M059J (cell line): ENCODE data around the gene OPN1LW. TPM values are rescaled to one million over a fixed set of nuclear protein-coding genes. Genes with fewer than 3 reads are reported as not detected.
"Not testable (repeated sequence)": the region's sequence is repeated elsewhere in the genome, so short reads cannot be mapped to it uniquely, and the experiment has no call there.

ENCODE experiments used
- DNase-seq: peaks from one replicate; pipeline ENCODE4 v3.0.0-alpha.2; 2012; ENCODE audit warnings: low read depth
- total RNA-seq: library from RNA; depleted of rRNA; stranded (reverse); fragments of >200 nt; shearing (Covaris generic); gene quantifications from 2 replicates; pipeline ENCODE4 v1.2.3, GENCODE V29; 2014; rRNA removed

Gene OPN1LW
- total RNA-seq: not detected in 2 replicates

DNA sequence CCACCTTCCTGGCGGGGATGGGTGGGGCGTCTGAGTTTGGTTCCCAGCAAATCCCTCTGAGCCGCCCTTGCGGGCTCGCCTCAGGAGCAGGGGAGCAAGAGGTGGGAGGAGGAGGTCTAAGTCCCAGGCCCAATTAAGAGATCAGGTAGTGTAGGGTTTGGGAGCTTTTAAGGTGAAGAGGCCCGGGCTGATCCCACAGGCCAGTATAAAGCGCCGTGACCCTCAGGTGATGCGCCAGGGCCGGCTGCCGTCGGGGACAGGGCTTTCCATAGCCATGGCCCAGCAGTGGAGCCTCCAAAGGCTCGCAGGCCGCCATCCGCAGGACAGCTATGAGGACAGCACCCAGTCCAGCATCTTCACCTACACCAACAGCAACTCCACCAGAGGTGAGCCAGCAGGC, at the start of gene OPN1LW:
OPN1LW (plus strand) TSS at position 234 of the 400 bp plus-strand sequence; CDS start at position 275, 41 bp downstream.
- DNase-seq: not testable (repeated sequence)

DNA sequence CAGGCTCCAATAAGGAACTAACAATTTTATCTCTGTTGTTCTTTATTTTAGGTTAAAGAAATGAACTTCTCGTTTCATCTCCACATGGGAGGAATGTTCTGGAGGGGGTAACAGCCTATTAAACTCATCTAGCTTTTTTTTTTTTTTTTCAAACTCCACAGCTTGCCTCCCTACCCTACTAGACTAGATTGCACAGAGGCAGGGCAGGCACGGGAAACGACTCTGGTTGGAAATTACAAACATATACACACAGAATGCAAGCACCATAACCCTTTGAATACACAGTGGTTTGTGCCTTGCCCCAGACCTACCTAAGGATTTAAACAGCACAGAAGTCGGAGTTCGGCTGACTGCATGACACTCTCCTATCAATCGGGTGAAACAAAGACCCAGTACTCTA, 49.2 kb upstream of the OPN1LW start:
- no peak for DNase-seq

DNA sequence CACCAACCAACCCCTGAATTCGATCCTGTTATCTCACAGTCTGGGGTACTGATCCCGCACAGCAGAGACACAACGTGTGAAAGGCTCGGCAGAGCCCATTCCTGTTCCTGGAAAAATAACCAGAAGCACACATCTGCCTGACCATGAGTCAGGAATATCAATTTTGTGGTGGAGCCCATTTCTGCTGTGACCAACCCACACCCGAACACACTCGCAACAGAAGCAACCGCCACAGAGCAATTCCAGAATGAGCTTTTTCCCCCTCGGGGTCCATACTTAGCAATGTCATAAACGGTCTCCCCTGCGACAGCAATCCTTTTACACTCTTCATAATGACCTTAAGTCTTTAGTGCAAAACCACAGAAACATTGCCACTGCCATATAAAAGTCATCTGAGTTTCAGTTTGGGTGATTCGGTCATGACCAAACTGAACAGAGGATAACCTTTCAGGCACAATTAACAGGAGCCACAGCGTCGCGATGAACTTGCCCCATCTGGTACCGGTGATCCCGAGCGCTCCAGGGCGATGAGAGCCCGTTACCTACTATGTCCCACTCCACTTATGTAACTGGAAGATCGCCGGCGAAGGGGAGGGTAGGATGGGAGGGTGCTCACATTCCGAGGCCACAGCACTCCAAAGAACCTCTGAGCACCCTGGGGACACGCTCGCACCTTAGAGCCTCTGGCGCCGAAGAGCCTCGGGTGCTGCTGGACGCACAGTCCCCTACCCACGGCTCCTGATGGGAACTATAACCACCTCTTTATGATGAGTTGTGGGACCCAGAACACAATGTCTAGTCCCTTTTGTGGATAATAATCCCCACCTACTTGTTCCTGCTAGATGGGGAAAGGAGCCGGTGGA, 47.7 kb upstream of the OPN1LW start:
- DNase-seq: peak; percentile 47

DNA sequence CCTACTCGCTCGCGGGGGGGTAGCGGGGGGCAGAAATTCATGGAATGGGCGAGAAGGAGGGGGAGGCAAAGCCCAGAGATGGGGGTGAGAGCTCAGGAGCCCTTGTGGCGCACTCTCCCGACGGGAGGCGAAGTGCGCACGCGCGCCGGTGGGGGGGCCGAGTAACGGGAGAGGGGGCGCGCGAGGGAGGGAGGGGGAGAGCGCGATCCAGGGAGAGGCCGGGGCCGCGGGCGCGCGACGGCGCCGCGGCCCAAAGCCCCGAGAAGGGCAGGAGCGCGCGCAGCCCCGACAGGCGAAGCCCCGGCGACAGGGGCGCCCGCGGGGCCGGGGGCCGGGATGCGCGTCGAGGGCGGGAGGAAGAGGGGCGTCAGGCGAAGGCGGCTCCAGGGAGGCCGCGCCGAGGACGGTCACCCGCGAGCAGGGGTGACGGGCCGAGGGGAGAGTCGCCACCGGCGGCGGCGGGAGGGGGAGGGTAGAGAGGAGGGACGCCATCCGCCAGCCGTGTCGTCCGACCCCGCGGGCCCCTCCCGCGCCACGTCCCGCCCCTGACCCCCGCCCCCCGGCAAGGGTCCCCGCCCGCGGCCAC, 46.9 kb upstream of the OPN1LW start:
- peak; percentile 73 for DNase-seq

GRCh38 chrX:154097589-154098541, 46.2 kb upstream of the OPN1LW start, which contains the start of gene MECP2:
MECP2 (minus strand) TSS chrX:154097717.
- peak; percentile 93 for DNase-seq

- DNase-seq: no peak
Measured at GRCh38 chrX:154098551-154098950, 45.5 kb upstream of the OPN1LW start.

GRCh38 chrX:154113729-154114128, 30.3 kb upstream of the OPN1LW start:
- DNase-seq: no peak

GRCh38 chrX:154114652-154115051, 29.4 kb upstream of the OPN1LW start:
- DNase-seq: no peak

DNA sequence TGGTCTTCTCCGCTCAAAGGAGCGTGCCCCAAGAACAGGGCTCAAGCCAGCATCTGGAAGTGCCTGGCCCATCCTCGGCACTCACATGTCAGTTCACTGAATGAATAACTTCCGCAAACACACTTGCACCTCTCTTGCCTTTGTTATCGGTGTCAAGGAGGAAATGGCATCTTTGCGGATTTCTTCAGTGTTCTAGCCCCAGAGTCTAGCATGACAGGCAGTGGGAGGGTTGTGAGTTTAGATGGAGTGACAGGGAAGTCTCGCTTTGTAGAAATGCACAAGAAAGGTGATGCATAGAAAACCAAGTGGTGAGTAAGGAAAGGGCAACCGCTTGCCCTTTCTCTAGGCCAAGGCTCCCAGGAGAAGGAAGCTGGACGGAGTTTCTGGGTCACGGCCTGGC, 29.0 kb upstream of the OPN1LW start:
- no peak for DNase-seq

GRCh38 chrX:154115750-154116149, 28.3 kb upstream of the OPN1LW start:
- DNase-seq: no peak

GRCh38 chrX:154116426-154117211, 27.4 kb upstream of the OPN1LW start:
- DNase-seq: no peak

DNA sequence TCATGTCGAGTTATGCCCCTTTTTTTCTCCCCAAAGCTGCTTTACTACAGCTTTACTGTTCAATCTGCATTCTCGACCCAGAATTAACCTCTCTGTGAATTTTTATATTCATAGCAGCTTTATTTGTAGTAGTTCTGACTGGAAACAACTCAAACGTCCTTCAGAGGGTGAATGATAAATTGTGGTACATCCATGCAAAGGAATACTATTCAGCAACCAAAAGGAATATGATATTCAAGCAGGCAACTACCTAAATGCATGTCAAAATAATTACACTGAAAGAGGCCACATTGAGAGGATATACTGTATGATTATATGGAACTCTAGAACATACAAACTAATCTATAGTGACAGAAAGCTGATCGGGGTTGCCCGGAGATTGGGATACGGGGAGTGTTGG, 26.5 kb upstream of the OPN1LW start:
- DNase-seq: no peak

DNA sequence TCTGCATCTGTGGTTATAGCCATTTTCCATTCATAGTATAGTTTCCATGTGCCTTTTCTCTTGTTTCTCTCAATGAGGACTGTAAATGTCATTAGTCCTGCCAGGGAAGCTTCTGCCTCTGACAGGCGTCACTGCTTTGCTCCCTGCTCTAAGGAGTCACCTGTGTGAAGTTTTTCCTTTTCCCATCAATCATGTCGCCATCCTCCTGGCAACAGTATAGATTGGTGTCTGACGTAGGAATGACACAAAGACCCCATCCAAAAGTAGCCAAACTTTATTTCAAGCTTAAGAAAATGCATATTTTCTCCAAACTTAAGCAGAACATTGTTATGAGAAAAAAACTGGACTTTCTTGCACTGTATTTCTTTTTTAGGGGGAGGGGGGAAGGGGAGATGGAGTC, 23.5 kb upstream of the OPN1LW start:
- no peak for DNase-seq

DNA sequence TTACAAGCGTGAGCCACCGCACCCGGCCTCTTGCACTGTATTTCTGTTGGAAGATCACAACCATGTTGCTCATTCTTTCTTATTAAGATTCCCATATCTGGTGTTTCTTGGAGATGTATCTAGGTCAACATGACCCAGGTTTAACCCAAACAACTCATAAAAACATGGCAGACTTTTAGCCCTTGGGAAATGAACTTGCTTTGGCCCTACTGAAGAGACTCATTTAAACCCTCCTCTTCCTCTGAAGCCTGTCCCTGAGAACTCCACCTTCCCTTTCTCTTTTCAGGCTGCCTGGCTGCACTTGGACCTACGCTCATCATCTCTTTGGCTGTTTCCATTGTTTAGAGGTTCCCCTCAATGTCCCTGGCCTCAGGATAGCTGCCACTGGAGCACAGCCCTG, 22.8 kb upstream of the OPN1LW start:
- no peak for DNase-seq

DNA sequence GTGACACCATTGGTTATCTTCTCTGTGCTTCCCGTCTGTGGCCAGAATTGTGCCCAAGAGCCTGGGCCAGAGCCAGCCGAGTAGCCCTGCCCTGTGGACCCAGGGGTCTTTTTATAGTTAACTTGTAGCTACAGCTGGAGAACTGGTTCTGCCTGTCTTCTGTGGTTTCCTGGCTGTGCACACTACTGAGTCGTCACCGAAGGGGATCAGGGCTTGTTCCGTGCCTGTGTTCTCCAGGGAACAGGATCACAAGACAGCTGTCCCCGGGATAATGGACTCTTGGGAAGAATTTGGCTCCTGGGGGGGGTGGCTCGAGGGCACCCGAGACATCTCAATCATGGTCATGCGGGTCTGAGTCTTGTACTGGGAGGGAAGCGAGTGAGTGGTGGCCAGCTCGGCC, 22.1 kb upstream of the OPN1LW start:
- no peak for DNase-seq

- peak; percentile 58 for DNase-seq
Measured at GRCh38 chrX:154123241-154124219, 20.5 kb upstream of the OPN1LW start.

GRCh38 chrX:154125391-154126040, 18.5 kb upstream of the OPN1LW start:
- no peak for DNase-seq

- no peak for DNase-seq
Measured at GRCh38 chrX:154126101-154126500, 17.9 kb upstream of the OPN1LW start.

DNA sequence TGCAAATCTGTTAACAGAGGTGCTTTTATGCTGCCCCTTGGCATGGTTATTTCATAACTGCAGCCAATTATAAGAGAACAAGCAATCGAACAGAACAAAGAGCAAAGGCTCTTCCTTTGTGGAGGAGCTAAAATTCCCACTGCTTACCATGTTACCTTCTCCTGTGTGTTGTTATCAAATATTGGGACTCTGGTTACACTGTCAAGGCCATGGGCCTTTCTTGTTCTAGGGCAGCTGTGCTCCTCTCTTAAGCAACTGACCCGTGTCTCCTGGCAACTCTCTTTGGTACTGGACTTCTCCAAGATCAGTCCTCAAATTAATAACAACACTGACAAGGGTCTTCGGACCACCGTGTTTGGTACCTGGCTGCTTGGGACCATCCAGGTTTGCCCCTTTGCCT, 12.1 kb upstream of the OPN1LW start:
- DNase-seq: no peak
